CD4-positive, alpha-beta T cell treated with Interleukin-6 for 4 hours (primary cell): Measurements from ENCODE around the gene ITSN2.

ENCODE experiments used
- DNase-seq: peaks from one replicate; pipeline ENCODE4 v3.0.0-alpha.2; 2020; ENCODE audit warnings: mixed read lengths

The ITSN2 gene

GRCh38 chr2:24262421-24262970, 97.8 kb downstream of the ITSN2 start:
- no peak for DNase-seq

DNA sequence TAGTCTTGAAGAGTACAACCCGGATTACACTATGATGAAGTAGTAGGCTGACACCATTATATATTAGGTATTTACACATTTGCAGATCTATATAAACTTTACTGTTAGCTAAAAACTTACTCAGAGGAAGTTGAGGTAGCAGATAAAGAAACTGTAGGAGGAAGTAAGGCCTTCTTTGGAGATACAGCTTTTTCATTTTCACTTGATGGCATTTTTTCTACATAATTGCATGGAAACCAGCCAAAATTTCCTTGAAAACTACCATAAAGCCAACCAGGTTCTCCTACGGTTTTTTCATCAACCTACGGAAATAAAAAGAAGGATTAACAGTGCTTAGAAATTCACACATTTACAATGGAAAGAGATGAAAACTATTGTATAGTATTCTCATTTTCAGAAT, 98.9 kb downstream of the ITSN2 start:
- no peak for DNase-seq

DNA sequence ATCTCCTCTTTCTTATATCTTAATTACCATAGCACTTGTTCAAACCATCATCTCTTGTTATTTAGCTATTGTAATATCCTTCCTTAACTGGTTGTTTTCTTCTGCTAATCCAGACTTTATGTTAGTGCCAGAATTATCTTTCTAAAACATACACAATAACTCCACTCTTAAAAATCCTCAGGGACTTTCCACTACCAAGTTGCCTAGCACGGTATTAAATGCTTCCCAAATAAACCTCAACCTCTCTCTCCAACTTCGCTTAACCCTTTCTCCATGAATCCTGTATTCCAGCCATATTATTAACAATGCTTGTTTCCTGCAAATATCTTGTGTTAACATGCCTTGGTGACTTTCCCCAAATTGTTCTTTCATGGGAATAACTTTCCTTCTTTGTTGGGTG, 101.0 kb downstream of the ITSN2 start:
- DNase-seq, result no peak

- DNase-seq, result no peak
These were observed 101.6 kb downstream of the ITSN2 start for GRCh38 chr2:24258718-24259117.

- DNase-seq, result no peak
These were observed 106.9 kb downstream of the ITSN2 start for GRCh38 chr2:24253303-24253919.

DNA sequence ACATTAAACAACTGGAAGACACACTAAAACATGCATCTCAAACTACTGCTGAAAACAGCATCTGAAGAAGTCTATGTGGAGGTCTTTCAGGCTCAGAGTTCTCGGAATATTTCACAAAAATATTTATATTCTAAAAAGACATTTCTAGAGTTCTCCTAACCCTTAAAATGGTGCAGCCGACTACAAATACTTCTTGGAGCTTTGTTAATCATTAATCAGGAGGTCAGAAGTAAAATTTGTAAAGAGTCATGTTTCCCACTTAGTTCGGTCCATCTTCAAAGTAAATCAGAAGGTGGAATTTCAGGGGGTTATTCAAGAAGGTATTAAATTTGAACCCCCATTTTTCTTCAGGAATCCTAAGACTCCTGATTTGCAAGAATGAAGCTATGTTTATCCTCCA, 112.7 kb downstream of the ITSN2 start:
- DNase-seq, result no peak

- DNase-seq, result no peak
These were observed 113.2 kb downstream of the ITSN2 start for GRCh38 chr2:24247164-24247563.

DNA sequence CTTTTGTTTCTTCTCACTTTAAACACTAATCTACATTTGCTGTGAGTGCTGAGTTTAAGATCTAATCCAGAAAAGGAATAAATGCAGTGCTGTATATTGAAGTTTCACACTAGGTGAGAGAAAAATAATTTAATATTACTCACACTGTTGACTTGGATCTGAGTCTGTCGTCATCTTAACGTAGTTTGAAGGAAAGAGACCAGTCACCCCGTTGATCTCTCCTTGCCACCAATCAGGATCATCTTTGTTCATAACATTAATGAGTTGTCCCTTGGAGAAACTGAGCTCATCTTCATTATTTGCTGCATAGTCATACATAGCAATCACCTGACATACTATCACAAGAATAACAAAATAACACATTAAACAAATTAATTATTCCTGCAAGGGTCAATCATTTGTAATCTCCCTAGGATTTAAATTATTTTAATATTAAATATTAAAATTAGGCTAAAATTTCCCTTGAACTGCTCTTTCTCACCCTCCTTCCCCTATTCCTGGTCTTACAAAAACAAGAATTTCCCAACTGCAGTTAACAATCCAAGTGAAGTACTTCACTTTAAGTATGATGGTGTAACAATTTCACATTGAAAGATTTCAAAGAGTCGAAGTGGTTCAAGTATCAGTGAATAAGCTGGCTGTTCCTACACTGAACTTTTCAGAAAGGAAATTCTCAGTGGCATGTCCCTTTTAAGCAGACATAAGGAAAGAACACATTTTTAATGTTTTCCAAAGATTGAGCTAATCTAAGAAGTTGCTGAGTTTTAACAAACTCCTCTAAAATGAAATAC, 114.2 kb downstream of the ITSN2 start:
- DNase-seq, result no peak

DNA sequence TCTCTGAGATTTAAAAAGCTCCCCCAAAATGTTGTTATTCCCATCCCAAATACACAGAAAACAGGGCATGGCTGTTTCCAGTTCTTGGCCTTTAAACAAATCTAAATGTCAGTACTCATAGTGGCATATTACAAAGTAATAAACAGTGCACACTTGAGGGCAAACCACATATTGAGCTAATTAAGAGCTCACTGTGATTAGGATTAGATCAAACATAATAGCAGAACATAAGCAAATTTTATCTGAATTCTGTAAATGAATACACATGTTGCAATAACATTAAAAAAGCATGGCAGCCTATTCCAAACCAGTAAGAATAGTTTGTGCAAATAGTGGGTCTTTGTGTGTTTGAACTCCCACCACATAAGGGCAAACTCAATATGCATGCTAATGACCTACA, 118.8 kb downstream of the ITSN2 start:
- no peak for DNase-seq

DNA sequence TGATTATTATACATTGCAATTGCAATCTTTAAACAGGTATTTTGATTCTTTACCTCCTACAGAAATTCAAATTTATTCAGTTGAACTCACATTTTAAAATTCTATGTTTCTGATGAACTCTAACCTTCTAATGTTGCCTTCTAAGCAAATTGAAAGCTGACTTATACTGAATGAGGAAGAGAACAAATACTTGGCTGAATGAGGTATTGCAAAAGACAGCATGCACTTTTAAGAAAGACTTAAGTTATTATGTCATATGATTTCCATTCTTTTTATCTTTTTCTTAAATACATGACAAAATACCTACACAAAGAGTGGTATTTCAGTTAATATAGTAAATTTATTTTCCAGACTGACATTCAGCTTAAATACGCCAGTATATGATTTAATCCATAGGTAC, 120.8 kb downstream of the ITSN2 start:
- no peak for DNase-seq

DNA sequence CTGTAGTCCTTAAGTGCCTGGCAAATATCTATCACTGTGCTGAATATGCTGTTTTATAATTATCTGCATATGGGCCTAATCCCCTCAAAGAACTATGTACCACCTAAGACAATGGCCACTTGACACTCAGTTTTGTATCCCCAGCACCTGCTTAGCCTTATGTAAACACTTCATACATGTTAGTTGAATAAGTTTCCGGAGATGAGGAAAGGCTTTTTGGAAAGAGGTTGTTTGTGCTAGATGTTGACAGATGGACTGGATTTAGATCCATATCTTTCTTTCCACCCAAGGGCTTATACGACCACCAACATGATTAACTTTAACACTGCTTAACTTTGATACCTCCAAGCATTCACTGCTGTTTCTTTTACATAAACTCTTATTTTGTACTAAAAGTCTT, 122.2 kb downstream of the ITSN2 start:
- no peak for DNase-seq

- no peak for DNase-seq
These were observed 123.0 kb downstream of the ITSN2 start for GRCh38 chr2:24237313-24237712.

DNA sequence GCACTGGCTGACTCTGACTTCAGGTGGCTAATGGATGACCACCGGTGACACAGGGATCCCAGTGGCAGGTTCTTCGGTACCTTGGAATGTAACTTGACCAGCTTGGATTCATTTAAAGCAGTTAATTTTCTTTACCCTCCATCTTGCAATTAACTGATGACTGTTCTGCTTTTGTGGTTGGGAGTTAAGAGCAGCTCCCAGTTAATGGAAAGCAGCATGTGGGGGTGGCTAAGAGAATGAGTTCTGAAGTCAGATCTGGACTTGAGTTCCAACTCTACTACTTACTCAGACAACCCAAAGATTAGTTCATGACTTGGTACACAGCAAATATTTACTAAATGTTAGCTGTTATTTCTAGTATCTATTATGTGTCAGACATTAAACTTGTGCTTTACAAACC, 127.0 kb downstream of the ITSN2 start:
- DNase-seq, result no peak

DNA sequence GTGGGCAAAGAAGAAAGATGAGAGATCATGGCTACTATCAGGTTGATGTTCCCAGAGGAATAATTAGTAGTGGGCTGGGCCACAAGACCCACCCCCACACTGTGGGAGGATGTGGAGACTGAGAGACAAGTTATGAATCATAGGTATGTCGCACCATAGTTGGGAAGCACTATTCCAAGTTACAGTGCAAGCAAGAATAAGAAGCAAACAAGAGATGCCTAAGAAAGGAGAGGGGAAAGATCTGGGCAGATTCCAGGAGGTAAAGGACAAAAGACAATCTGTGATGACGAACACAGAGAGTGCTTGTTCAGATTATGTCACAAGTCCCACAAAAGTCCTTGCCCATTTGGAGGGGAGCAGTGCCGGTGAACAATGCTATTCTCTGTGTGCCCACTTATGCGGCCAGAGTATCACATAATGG, 128.9 kb downstream of the ITSN2 start:
- no peak for DNase-seq

DNA sequence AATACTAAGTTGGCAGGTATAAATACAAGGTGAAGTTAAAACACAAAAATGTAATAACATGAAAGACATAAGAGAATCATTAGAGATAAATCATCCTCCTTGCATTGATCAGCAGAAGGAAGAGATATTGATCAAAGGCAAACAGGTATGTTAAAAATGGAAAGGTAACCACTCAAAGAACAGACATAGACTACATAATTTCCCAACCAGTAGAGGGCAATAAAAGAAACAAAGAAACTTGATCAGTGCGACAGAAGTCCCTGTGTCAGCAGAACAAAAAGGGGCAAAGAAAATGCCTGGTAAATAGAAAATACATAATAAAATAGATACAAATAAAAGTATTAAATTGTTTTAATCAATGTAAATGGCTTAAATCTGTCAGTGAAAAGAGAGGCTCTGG, 131.9 kb downstream of the ITSN2 start:
- no peak for DNase-seq

DNA sequence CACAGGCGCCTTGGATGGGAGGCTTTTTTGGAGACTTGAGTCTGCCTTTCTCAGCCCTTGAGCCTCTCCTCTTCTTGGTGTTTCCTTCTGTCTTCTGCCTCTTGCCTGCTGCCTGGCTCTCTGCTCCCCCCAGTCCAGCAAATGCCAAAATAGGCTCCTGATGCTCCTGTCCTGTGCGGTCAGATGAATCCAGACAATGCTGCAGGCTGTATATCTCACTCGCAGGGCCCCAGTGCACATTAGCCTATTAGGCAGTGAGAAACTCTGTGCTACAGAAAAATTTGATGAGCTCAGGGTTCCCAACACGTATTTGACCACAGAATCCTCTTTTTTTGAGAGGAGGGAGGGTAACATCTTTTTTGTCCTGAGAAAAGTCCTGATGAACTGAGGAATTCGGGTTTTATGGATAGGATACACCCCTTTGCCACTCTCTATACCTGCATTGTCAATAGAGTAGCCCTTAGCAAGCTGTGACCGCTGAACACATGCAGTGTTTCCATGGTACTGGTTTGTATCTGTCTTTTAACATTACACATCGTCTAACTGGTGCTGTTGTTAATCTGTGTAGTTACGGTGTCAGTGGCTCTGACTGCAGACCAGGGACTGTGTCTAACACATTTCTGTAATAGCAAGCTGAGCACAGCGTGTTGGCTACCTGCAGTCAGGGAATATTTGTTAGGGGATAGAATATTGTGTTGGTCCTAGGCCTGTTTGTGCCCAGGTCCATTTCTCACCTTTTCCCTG, 134.7 kb downstream of the ITSN2 start:
- no peak for DNase-seq

- DNase-seq, result no peak
These were observed 137.4 kb downstream of the ITSN2 start for GRCh38 chr2:24222946-24223345.

DNA sequence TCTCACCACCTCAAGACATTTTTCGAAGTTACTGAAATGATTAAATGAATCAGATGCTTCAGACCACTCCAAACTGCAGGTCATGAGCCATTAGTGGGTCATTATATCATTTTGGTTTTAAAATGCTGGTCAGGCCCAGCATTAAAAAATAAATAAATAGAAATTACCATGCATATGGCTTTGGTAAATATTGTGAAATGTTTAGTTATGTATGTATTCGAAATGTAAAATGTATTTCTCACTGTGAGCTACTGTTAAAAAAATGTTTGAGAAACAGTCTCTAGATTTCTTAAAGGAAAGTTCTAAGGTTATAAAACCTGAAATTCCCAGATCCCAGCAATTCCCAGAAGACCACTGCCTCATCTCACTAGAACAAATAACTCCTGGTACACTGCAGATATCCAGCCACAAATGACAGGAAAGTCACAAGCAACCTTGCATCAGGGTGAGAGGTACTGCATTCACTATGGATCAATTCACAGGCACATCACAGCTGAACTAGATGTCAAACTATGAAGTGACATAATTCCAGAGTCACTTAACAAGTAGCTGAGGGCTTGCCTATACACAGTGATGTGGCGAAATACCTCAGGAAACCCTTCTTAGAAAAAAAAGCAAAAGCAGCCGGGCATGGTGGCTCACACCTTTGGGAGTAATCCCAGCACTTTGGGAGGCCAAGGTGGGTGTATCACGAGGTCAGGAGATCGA, 138.8 kb downstream of the ITSN2 start:
- no peak for DNase-seq

DNA sequence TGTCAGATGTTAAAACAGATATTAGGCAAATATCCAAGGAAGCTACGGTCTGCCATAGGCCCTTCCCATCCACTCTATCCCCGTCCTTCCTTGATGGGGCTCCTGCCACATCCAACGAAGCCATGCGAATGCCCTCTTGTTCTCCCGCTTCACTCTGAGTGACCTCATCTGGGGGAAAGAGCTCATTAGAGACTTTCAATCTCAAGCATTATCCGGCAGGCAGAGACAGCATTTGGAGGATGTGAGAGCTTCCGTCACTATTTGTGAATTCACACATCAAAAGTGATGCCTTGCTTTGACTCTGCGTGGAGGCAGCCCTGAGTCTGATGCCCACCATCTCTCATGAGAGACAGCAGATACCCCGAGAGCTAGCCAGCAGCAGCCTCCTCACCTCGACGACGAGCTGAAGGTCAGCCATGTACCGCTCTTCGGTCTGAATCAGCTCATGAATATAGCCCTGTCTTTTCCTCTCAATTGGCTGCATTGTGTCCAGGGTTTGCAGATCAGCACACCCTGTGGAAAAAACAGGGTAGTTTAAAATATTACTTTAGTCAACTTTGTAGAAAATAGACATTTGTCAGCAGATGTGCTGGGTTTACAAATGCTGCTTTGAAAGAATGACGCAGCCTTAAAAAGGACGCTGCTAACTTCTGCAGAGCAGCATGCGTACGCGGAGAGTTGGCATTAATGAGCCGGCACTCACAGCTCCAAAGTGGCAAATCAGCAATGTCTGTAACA, 139.6 kb downstream of the ITSN2 start:
- no peak for DNase-seq

GRCh38 chr2:24214880-24215279, 145.5 kb downstream of the ITSN2 start:
- DNase-seq, result no peak

- no peak for DNase-seq
These were observed 148.9 kb downstream of the ITSN2 start for GRCh38 chr2:24211408-24211807.

GRCh38 chr2:24210723-24211122, 149.6 kb downstream of the ITSN2 start:
- DNase-seq, result no peak
